DOHH2 (cell line): ENCODE data around the gene GDNF.

Experiments
- H3F3A ChIP-seq: fragments of 200-600 bp; sonication (generic), shearing (Covaris generic); 2 replicates; pipeline ENCODE4 v1.6.0; 2016; ENCODE audit warnings: antibody characterized with exemption, mild to moderate bottlenecking; ENCODE audit not compliant: control insufficient read depth, insufficient read depth
- H3K27ac ChIP-seq: fragments of 200-600 bp; sonication (generic); 2 replicates; pipeline ENCODE4 v1.5.1; 2014; ENCODE audit warnings: low read depth, mild to moderate bottlenecking, low read length, moderate library complexity
- H3K27me3 ChIP-seq: fragments of 200-600 bp; sonication (generic); 2 replicates; pipeline ENCODE4 v1.6.1; 2014; ENCODE audit warnings: mild to moderate bottlenecking, low read length, mixed read lengths; ENCODE audit not compliant: control insufficient read depth
- H3K36me3 ChIP-seq: fragments of 200-600 bp; sonication (generic); 2 replicates; pipeline ENCODE4 v1.6.1; 2014; ENCODE audit warnings: mild to moderate bottlenecking, low read length, moderate library complexity, mixed read lengths; ENCODE audit not compliant: control insufficient read depth
- H3K4me1 ChIP-seq: fragments of 200-600 bp; sonication (generic); 2 replicates; pipeline ENCODE4 v1.6.1; 2014; ENCODE audit warnings: mild to moderate bottlenecking, low read length, mixed read lengths; ENCODE audit not compliant: control insufficient read depth
- H3K4me2 ChIP-seq: fragments of 200-600 bp; sonication (generic); 2 replicates; pipeline ENCODE4 v1.6.0; 2014; ENCODE audit warnings: mild to moderate bottlenecking, low read length, moderate library complexity
- H3K4me3 ChIP-seq: fragments of 200-600 bp; sonication (generic); 2 replicates; pipeline ENCODE4 v1.5.1; 2014; ENCODE audit warnings: mild to moderate bottlenecking, low read length, mixed read lengths
- H3K79me2 ChIP-seq: fragments of 200-600 bp; sonication (generic); 2 replicates; pipeline ENCODE4 v1.6.1; 2014; ENCODE audit warnings: mild to moderate bottlenecking, low read length, mixed read lengths; ENCODE audit not compliant: control insufficient read depth
- H3K9me2 ChIP-seq: fragments of 200-600 bp; sonication (generic); replicated peaks from 2 replicates; pipeline ENCODE4 v1.6.1; 2014; ENCODE audit warnings: mild to moderate bottlenecking, low read length, mixed read lengths; ENCODE audit not compliant: control insufficient read depth
- H3K9me3 ChIP-seq: fragments of 200-600 bp; sonication (generic); 2 replicates; pipeline ENCODE4 v1.6.1; 2014; ENCODE audit warnings: antibody characterized with exemption, low read length, mixed read lengths; ENCODE audit not compliant: control insufficient read depth, insufficient read depth
- H4K20me1 ChIP-seq: fragments of 200-600 bp; sonication (generic); 2 replicates; pipeline ENCODE4 v1.6.0; 2014; ENCODE audit warnings: low read depth, mild to moderate bottlenecking, antibody characterized with exemption, low read length, moderate library complexity; ENCODE audit not compliant: control insufficient read depth, insufficient read depth
- CTCF ChIP-seq: fragments of 200-600 bp; sonication (generic); IDR thresholded peaks from one replicate; pipeline ENCODE4 v1.5.1; 2014; ENCODE audit warnings: antibody characterized with exemption, mild to moderate bottlenecking, low read depth, low read length; ENCODE audit not compliant: poor library complexity, severe bottlenecking
- EZH2phosphoT487 ChIP-seq: fragments of 200-600 bp; sonication (generic); IDR thresholded peaks from 2 replicates; pipeline ENCODE4 v1.6.1; 2017; ENCODE audit warnings: borderline replicate concordance, mild to moderate bottlenecking, antibody characterized with exemption, low read length, moderate library complexity, mixed read lengths

The GDNF gene

GRCh38 chr5:37815913-37816312 is 23.9 kb downstream of the GDNF start:
- H3K79me2 ChIP-seq: no peaks in the 10 kb centered on the region
- H3K9me2 ChIP-seq: no peaks in the 10 kb centered on the region
- no peak overlapping the region for H3K4me2 ChIP-seq
- no peak overlapping the region for H3K4me3 ChIP-seq
- no peaks in the 10 kb centered on the region for H3F3A ChIP-seq
- no peaks in the 10 kb centered on the region for H3K27me3 ChIP-seq
- H3K36me3 ChIP-seq: no peaks in the 10 kb centered on the region
- TF ChIP-seq EZH2phosphoT487: no peak
- no peak for TF ChIP-seq CTCF
- H3K4me1 ChIP-seq: no peaks in the 10 kb centered on the region
- no peak overlapping the region for H3K27ac ChIP-seq
- no peaks in the 10 kb centered on the region for H4K20me1 ChIP-seq
- H3K9me3 ChIP-seq: no peaks in the 10 kb centered on the region

- H3K4me1 ChIP-seq: no peaks in the 10 kb centered on the region
- H3F3A ChIP-seq: no peaks in the 10 kb centered on the region
- H3K9me2 ChIP-seq: no peaks in the 10 kb centered on the region
- H3K9me3 ChIP-seq: no peaks in the 10 kb centered on the region
- H3K36me3 ChIP-seq: no peaks in the 10 kb centered on the region
- H3K4me2 ChIP-seq: no peak overlapping the region
- TF ChIP-seq CTCF (no peak), EZH2phosphoT487 (no peak)
- H3K27ac ChIP-seq: no peak overlapping the region
- no peak overlapping the region for H3K4me3 ChIP-seq
- no peaks in the 10 kb centered on the region for H3K27me3 ChIP-seq
- H3K79me2 ChIP-seq: no peaks in the 10 kb centered on the region
- H4K20me1 ChIP-seq: no peaks in the 10 kb centered on the region
These were observed 25.1 kb downstream of the GDNF start for GRCh38 chr5:37814699-37815098.

GRCh38 chr5:37812365-37812764 is 27.5 kb downstream of the GDNF start:
- H3F3A ChIP-seq: no peaks in the 10 kb centered on the region
- TF ChIP-seq EZH2phosphoT487 (no peak), CTCF (no peak)
- no peaks in the 10 kb centered on the region for H3K4me1 ChIP-seq
- H3K79me2 ChIP-seq: no peaks in the 10 kb centered on the region
- H3K27me3 ChIP-seq: no peaks in the 10 kb centered on the region
- no peaks in the 10 kb centered on the region for H3K9me3 ChIP-seq
- no peaks in the 10 kb centered on the region for H3K9me2 ChIP-seq
- H3K4me2 ChIP-seq: no peak overlapping the region
- no peak overlapping the region for H3K27ac ChIP-seq
- no peaks in the 10 kb centered on the region for H3K36me3 ChIP-seq
- H4K20me1 ChIP-seq: no peaks in the 10 kb centered on the region
- H3K4me3 ChIP-seq: no peak overlapping the region

- TF ChIP-seq CTCF (no peak), EZH2phosphoT487 (no peak)
- no peaks in the 10 kb centered on the region for H3K4me1 ChIP-seq
- H3F3A ChIP-seq: no peaks in the 10 kb centered on the region
- no peaks in the 10 kb centered on the region for H3K27me3 ChIP-seq
- no peak overlapping the region for H3K27ac ChIP-seq
- H3K9me2 ChIP-seq: no peaks in the 10 kb centered on the region
- no peaks in the 10 kb centered on the region for H3K79me2 ChIP-seq
- no peak overlapping the region for H3K4me2 ChIP-seq
- no peak overlapping the region for H3K4me3 ChIP-seq
- H3K9me3 ChIP-seq: no peaks in the 10 kb centered on the region
- no peaks in the 10 kb centered on the region for H4K20me1 ChIP-seq
- H3K36me3 ChIP-seq: no peaks in the 10 kb centered on the region
These were observed 28.0 kb downstream of the GDNF start for GRCh38 chr5:37811866-37812265.
